Endothelial cell of umbilical vein (primary cell): Measurements from ENCODE around the gene PDE4B. TPM values are rescaled to one million over a fixed set of nuclear protein-coding genes. Genes with fewer than 3 reads are reported as not detected.

Source experiments
- BruUV-seq: library from RNA; stranded (reverse); fragments of 400-500 nt; replicated peaks from 2 replicates; lab custom pipeline; 2021; lab: Mats Ljungman, UMichigan
- CTCF ChIA-PET: fragments of 300-600, 350-600 bp; sonication (Branson Sonifier 250); formaldehyde crosslinking; loops from one replicate; lab custom pipeline; 2021; ENCODE audit warnings: antibody characterized with exemption, inconsistent platforms; lab: Charles Lee
- POLR2A ChIA-PET: fragments of 300-600, 350-600 bp; sonication (Branson Sonifier 250); formaldehyde crosslinking; loops from one replicate; lab custom pipeline; 2021; ENCODE audit warnings: antibody characterized with exemption, inconsistent platforms; lab: Charles Lee
- DNase-seq: peaks from one replicate; pipeline ENCODE4 v3.0.0-alpha.2; 2011; ENCODE audit warnings: low read depth, low spot score
- FAIRE-seq: peaks from 2 replicates; lab custom pipeline; 2011; peaks lifted over from hg19 to GRCh38; lab: Jason Lieb, UNC
- H2AFZ ChIP-seq: 2 replicates; pipeline ENCODE4 v1.6.0; 2012; ENCODE audit warnings: low read depth, low read length, control low read depth, inconsistent platforms
- H3K27ac ChIP-seq: 2 replicates; pipeline ENCODE4 v1.5.1; 2011; ENCODE audit warnings: low read depth, mild to moderate bottlenecking, control low read depth, low read length, moderate library complexity; ENCODE audit not compliant: insufficient read depth
- H3K27me3 ChIP-seq, 2 experiments: 2 replicates each; pipeline versions ENCODE4 v1.6.0 to v1.6.1; 2011; ENCODE audit warnings: low read length in 2 of 2, mixed read lengths in 1 of 2; ENCODE audit not compliant: control insufficient read depth in 2 of 2, insufficient read depth in 2 of 2
- H3K36me3 ChIP-seq, 2 experiments: 2 replicates in 1 of 2; 3 replicates in 1 of 2; pipeline ENCODE4 v1.5.1; 2011; ENCODE audit warnings: low read length in 2 of 2, mild to moderate bottlenecking in 1 of 2, moderate library complexity in 1 of 2; ENCODE audit not compliant: control insufficient read depth in 2 of 2, insufficient read depth in 2 of 2; ENCODE audit errors: extremely low read depth in 1 of 2
- H3K4me1 ChIP-seq: 3 replicates; pipeline ENCODE4 v1.5.1; 2011; ENCODE audit warnings: mild to moderate bottlenecking, low read length; ENCODE audit not compliant: control insufficient read depth, insufficient read depth; ENCODE audit errors: extremely low read depth
- H3K4me2 ChIP-seq: 2 replicates; pipeline ENCODE4 v1.6.1; 2011; ENCODE audit warnings: low read length, control low read depth, mixed read lengths; ENCODE audit not compliant: insufficient read depth
- H3K4me3 ChIP-seq, 3 experiments: fragments of 200-600 bp in 1 of 3; sonication (generic), shearing (Covaris generic) in 1 of 3; replicated peaks in 1 of 3; 2 replicates each; pipeline ENCODE4 v1.5.1; 2011 to 2016; ENCODE audit warnings: control low read depth in 3 of 3, low read length in 3 of 3, mild to moderate bottlenecking in 2 of 3, inconsistent platforms in 1 of 3, low read depth in 1 of 3, moderate library complexity in 1 of 3; ENCODE audit not compliant: insufficient read depth in 1 of 3
- H3K79me2 ChIP-seq: 2 replicates; pipeline ENCODE4 v1.6.0; 2012; ENCODE audit warnings: low read length, inconsistent platforms; ENCODE audit not compliant: control insufficient read depth, insufficient read depth
- H3K9ac ChIP-seq: replicated peaks from 2 replicates; pipeline ENCODE3; 2011; ENCODE audit warnings: low read length, control low read depth; ENCODE audit not compliant: insufficient read depth; ENCODE audit errors: extremely low read depth
- H3K9me1 ChIP-seq: replicated peaks from 3 replicates; pipeline ENCODE4 v1.6.0; 2011; ENCODE audit warnings: mild to moderate bottlenecking, low read length; ENCODE audit not compliant: control insufficient read depth, insufficient read depth; ENCODE audit errors: extremely low read depth
- H3K9me3 ChIP-seq: replicated peaks from 2 replicates; pipeline ENCODE4 v1.5.1; 2012; ENCODE audit warnings: low read length, inconsistent platforms; ENCODE audit not compliant: control insufficient read depth, insufficient read depth
- H4K20me1 ChIP-seq: replicated peaks from 2 replicates; pipeline ENCODE3; 2011; ENCODE audit warnings: mild to moderate bottlenecking, low read length; ENCODE audit not compliant: control insufficient read depth, insufficient read depth; ENCODE audit errors: extremely low read depth
- CTCF ChIP-seq, 2 donors: IDR thresholded peaks; 1 replicate in 1 of 2; 2 replicates in 1 of 2; pipeline ENCODE4 v1.5.1; 2011; ENCODE audit warnings: low read length in 2 of 2, mild to moderate bottlenecking in 2 of 2, moderate library complexity in 2 of 2, control low read depth in 1 of 2, inconsistent platforms in 1 of 2, low read depth in 1 of 2; ENCODE audit not compliant: insufficient read depth in 1 of 2; ENCODE audit errors: extremely low read depth in 1 of 2
- EZH2 ChIP-seq: IDR thresholded peaks from 2 replicates; pipeline ENCODE4 v1.6.1; 2012; ENCODE audit warnings: borderline replicate concordance, low read depth, mild to moderate bottlenecking, moderate library complexity, low read length, inconsistent platforms; ENCODE audit not compliant: severe bottlenecking
- FOS ChIP-seq: IDR thresholded peaks from 2 replicates; pipeline ENCODE4 v1.6.1; 2011; ENCODE audit warnings: mild to moderate bottlenecking, low read length, moderate library complexity, borderline replicate concordance; ENCODE audit not compliant: insufficient read depth
- GATA2 ChIP-seq: IDR thresholded peaks from 2 replicates; pipeline ENCODE4 v1.7.0; 2011; ENCODE audit warnings: low read depth, mild to moderate bottlenecking, moderate library complexity, mixed read lengths, low read length; ENCODE audit not compliant: insufficient read length, insufficient read depth
- JUN ChIP-seq: IDR thresholded peaks from 2 replicates; pipeline ENCODE4 v1.6.1; 2011; ENCODE audit warnings: borderline replicate concordance, low read depth; ENCODE audit not compliant: insufficient read length, insufficient read depth
- MAX ChIP-seq: IDR thresholded peaks from 2 replicates; pipeline ENCODE4 v1.6.1; 2011; ENCODE audit not compliant: insufficient read depth, insufficient read length
- MYC ChIP-seq: IDR thresholded peaks from one replicate; pipeline ENCODE4 v1.6.1; 2011; ENCODE audit warnings: mild to moderate bottlenecking, low read depth, low read length
- POLR2A ChIP-seq: IDR thresholded peaks from 2 replicates; pipeline ENCODE4 v1.6.1; 2012; ENCODE audit warnings: low read depth, mild to moderate bottlenecking, control low read depth, low read length
- POLR2AphosphoS5 ChIP-seq: IDR thresholded peaks from 2 replicates; pipeline ENCODE4 v1.6.1; 2012; ENCODE audit warnings: low read depth, mild to moderate bottlenecking, control low read depth, low read length, moderate library complexity; ENCODE audit not compliant: insufficient read depth
- dilution Hi-C: fragments of 300-500 bp; cut with MboI; formaldehyde crosslinking; loops from one replicate; pipeline ENCODE4 v1.15.0; 2019; ENCODE audit warnings: low sequenced_read_pairs; ENCODE audit not compliant: extremely low pct_ligation_motif_present
- intact Hi-C: fragments of 100-400 bp; cut with micrococcal nuclease; formaldehyde crosslinking; loops from one replicate; pipeline ENCODE4 v1.10.0; 2022
- polyA plus RNA-seq, 4 experiments: library from polyadenylated mRNA; depleted of rRNA in 3 of 4; stranded (reverse) in 3 of 4; unstranded in 1 of 4; fragments of >200 nt; gene quantifications; 2 replicates each; pipeline versions ENCODE4 v1.2.1 to v1.2.3, GENCODE V29; 2011 to 2012; ENCODE audit warnings: missing spikeins in 1 of 4
- total RNA-seq: library from RNA; stranded (reverse); gene quantifications from 2 replicates; pipeline ENCODE4 v1.2.3, GENCODE V29; 2021

PDE4B gene
- total and polyA plus RNA-seq, 2 donors (not counting 3 experiments of a cell fraction or from before 2014, with no cell fraction given): 63.5 to 69.8 TPM

GRCh38 chr1:66226985-66227384 lies 434.3 kb downstream of the PDE4B start:
- Histone ChIP-seq H3K79me2 (no peaks in the 10 kb centered on the region), H3K4me2 (no peak overlapping the region), H4K20me1 (no peaks in the 10 kb centered on the region), H3K27me3 (no peaks in the 10 kb centered on the region), H3K4me3 (no peak overlapping the region), H3K9ac (no peak overlapping the region), H3K9me1 (no peaks in the 10 kb centered on the region), H3K4me1 (no peaks in the 10 kb centered on the region), H2AFZ (no peak overlapping the region), H3K9me3 (no peaks in the 10 kb centered on the region), H3K27ac (no peak overlapping the region), H3K36me3 (no peaks in the 10 kb centered on the region)
- BruUV-seq: no TSS peak
- dilution Hi-C loops (no loop called here), intact Hi-C loops (no loop called here)
- ChIA-PET POLR2A (no interaction called here), CTCF (interaction anchor here (1.0 kb wide), 1 partner anchor 15 kb away, joined by 3 read pairs; no protein-coding TSS in a partner anchor)
- no peak for TF ChIP-seq MAX
- no peak for TF ChIP-seq POLR2A
- TF ChIP-seq CTCF (IDR thresholded peaks at IDR 0.05; ENCODE audit: extremely low read depth in 1 of 2, insufficient read depth in 1 of 2, low read depth in 1 of 2, low read length in 2 of 2): no peak
- no peak for TF ChIP-seq GATA2
- TF ChIP-seq FOS: no peak
- TF ChIP-seq POLR2AphosphoS5: no peak
- TF ChIP-seq JUN: no peak
- TF ChIP-seq MYC: no peak
- no peak for TF ChIP-seq EZH2
- no peak for DNase-seq
- no peak for FAIRE-seq
